C4-2B (cell line): ENCODE data around the gene AP1G2.

Experiments
- H3K27ac ChIP-seq: fragments of 450-650 bp; 2 replicates; pipeline ENCODE4 v1.5.1; 2017
- ZFX ChIP-seq: fragments of 450-650 bp; IDR thresholded peaks from 2 replicates; pipeline ENCODE4 v1.6.1; 2017
- TF ChIP-seq, protein P1 (sequence below): fragments of 450-650 bp; conservative IDR thresholded peaks from 2 replicates; pipeline ENCODE4 v1.5.1; 2017; ENCODE audit warnings: mild to moderate bottlenecking

Gene AP1G2

DNA sequence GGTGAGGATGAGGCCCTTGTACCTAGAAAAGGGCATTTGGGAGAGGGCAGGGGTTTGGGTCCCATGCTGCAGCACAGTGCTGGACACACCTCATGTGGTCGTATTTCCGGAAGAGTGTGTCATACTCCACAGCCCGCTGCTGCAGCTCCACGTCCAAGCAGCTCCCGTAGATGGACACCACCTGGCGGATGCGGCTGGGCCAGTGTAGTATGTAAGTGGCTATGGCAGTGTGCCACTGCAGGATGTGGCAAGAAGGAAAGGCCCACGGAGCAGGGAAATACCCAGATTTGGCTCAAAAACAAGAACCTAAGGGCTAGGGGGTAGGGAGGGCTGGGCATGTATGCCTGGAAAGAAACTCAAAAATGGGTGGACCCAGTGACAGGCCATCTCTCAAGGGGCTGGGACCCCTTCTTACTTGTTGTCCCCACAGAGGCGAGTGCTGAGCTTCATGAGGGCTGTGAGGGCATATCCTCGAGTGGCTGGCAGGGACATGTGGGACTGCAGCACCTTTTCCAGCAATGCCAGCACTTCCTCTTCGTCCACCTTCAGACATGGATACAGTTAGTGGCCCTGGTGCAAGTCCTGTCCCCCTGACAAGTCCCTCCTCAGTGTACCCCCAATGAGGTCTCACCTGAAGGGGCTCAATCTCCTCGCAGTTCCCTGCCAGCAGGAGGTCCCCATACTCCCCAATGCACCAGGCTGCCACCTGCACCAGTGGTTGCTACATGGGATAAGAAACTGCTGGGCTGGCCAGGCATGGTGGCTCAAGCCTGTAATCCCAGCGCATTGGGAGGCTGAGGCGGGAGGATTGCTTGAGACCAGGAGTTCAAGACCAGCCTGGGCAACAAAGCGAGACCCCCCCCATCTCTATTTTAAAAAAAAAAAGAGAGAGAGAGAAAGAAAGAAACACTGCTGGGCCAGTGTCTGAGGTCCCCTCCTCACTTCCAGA, 5.4 kb downstream of the AP1G2 start:
- H3K27ac ChIP-seq, result no peak overlapping the region
- no peak for TF ChIP-seq ZFX
- TF ChIP-seq, protein P1, sequence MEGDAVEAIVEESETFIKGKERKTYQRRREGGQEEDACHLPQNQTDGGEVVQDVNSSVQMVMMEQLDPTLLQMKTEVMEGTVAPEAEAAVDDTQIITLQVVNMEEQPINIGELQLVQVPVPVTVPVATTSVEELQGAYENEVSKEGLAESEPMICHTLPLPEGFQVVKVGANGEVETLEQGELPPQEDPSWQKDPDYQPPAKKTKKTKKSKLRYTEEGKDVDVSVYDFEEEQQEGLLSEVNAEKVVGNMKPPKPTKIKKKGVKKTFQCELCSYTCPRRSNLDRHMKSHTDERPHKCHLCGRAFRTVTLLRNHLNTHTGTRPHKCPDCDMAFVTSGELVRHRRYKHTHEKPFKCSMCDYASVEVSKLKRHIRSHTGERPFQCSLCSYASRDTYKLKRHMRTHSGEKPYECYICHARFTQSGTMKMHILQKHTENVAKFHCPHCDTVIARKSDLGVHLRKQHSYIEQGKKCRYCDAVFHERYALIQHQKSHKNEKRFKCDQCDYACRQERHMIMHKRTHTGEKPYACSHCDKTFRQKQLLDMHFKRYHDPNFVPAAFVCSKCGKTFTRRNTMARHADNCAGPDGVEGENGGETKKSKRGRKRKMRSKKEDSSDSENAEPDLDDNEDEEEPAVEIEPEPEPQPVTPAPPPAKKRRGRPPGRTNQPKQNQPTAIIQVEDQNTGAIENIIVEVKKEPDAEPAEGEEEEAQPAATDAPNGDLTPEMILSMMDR, result no peak

DNA sequence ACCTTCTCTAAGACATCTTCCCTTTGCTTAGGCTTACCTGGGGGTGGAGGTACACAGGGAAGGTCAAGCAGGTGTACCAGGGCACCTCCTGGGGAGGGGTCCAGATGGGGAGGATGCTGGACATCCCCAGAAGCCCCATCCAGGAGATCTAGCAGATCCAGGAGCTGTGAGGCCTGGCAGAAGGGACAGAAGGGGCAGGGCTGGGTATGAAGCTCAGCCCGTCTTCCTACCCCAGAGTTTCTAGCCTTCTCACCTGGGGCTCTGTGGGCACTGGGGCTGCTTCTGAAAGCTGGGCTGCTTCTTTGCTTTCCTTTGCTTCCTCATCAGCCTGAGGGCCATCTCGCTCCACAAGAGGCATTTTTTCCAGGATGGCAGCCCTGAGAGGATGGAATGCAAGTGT, 6.3 kb downstream of the AP1G2 start:
- H3K27ac ChIP-seq, result no peak overlapping the region
- no peak for TF ChIP-seq ZFX
- TF ChIP-seq, protein P1, result no peak

DNA sequence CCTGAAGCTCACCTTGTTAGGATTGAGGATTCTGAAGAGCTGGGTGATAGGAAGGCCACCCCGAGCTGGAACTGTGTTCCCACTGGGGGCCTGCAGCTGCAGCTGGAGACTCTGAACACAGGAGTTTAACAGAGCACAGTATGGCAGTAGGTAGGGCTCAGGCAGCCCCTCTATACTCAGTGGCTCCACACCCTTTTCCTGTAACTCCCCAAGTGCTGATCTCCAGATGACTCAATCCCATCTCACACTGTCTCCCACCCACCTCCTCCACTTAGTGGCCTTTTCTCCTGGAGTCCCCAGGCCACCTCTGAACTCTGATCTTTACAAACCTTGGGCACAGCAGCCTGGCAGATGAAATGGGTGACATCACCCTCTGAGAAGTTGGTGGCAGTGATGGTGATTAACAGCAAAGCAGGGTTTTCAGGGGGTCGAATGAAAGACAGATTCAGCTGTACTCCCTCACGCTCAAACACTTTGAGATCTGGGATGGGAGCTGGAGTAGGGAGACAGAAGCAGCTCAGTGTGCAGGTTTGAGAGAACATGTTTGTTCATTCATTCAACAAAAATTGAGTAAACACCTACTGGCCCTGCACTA, 7.6 kb downstream of the AP1G2 start:
- TF ChIP-seq, protein P1, result no peak
- no peak for TF ChIP-seq ZFX
- H3K27ac ChIP-seq, result no peak overlapping the region

DNA sequence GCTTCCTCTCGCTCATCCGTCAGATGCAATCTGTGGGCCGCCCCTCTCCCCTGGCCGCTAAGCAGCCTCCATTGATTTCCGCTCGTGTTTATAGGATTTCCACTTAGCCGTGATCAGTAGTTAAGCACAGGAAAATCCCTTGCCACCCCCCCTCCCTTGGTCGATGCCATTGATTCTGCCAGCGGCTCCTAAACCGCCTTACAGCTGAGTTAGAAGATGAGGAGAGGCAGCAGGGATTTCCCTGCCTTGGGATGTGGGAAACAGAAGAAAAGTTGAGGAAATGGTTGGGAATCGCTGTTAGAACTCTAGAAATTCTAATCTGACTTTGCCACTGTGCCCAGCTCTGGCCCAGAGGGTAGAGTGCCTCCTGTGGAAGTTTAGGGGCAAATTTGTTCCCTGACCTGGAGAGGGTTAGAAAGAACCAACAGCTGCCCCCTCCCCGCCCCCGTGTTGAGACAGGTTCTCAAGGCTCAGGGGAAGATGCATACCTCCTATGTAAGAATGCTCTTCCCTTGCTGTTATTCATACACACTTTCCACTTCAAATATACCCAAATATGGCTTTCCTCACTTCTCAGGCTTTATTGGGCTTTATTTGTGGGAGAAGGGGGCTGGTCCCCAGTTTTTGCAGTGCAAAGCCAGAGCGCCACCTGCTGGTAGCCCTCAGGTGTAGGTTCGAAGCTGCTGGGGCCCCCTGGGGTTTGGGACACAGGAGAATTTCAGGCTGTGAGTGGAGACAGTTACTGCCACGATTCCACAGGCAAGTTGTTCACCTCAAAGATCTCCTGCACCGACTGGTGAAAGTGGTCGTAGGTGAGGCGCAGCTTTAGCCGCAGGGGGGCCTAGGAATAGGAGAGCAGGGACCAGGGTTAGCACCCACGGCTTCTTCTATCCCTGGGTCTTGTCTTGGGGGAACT, 8.3 kb downstream of the AP1G2 start:
- no peak overlapping the region for H3K27ac ChIP-seq
- TF ChIP-seq ZFX, result no peak
- TF ChIP-seq, protein P1, result peak; percentile 93

DNA sequence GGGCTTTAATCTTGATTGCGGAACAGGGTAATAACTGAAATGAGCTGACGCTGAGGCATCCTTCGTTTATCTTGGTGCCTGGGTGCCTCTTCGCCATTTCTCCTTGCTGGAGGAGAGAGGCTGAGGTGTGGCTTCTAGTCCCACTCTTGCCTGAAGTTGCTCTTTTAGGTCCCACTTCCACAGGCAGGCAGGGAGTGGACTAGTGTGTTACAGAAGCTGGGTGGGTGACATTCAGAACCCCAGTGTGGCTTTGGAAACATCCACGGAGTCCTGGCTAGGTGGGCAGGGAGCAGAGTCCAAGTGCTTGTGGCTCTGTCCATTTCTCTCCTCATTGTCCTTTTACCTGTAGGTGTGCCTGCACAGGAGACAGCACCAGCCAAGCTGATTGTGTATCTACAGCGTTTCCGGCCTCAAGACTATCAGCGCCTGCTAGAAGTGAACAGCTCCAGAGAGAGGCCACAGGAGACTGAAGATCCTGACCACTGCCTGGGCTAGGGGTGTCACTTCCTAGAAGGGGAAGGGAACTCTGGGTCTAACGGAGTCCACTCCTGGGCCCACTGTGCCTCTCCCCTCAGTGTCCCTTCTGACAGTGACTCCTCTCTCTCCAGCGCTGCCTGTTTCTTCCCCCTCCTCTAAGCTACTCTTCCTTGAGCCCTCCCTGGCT, 9.1 kb downstream of the AP1G2 start:
- TF ChIP-seq, protein P1, result no peak
- H3K27ac ChIP-seq, result no peak overlapping the region

DNA sequence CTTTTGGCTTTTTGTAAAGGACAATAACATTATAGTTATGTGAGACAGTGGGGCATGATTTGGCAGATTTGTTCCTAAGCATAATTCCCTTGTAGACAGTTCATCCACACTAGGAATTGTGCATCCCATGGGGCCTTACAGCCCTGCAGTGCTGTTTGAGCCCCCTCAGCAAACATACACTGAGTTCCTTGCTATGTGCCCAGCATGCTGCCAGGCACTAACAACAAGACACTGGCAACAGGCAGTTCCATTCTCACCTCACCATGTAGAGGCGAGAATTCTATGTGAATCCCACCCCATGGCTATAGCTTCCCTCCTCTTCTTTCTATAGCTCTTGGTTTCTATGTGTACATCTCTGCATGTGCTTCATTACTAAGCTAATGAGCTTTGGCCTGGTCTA, 9.6 kb downstream of the AP1G2 start:
- no peak for TF ChIP-seq ZFX
- TF ChIP-seq, protein P1, result no peak
- no peak overlapping the region for H3K27ac ChIP-seq
